22Rv1 (cell line): Measurements from ENCODE around the gene IARS2.

ENCODE experiments used
- ZFX ChIP-seq: fragments of 450-650 bp; IDR thresholded peaks from 2 replicates; pipeline ENCODE4 v1.6.1; 2017; ENCODE audit warnings: antibody characterized with exemption, borderline replicate concordance
- TF ChIP-seq, protein P1 (sequence below): fragments of 450-650 bp; IDR thresholded peaks from 2 replicates; pipeline ENCODE4 v1.5.1; 2017; ENCODE audit warnings: mild to moderate bottlenecking

- TF ChIP-seq, protein P1, sequence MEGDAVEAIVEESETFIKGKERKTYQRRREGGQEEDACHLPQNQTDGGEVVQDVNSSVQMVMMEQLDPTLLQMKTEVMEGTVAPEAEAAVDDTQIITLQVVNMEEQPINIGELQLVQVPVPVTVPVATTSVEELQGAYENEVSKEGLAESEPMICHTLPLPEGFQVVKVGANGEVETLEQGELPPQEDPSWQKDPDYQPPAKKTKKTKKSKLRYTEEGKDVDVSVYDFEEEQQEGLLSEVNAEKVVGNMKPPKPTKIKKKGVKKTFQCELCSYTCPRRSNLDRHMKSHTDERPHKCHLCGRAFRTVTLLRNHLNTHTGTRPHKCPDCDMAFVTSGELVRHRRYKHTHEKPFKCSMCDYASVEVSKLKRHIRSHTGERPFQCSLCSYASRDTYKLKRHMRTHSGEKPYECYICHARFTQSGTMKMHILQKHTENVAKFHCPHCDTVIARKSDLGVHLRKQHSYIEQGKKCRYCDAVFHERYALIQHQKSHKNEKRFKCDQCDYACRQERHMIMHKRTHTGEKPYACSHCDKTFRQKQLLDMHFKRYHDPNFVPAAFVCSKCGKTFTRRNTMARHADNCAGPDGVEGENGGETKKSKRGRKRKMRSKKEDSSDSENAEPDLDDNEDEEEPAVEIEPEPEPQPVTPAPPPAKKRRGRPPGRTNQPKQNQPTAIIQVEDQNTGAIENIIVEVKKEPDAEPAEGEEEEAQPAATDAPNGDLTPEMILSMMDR = no peak
- no peak for TF ChIP-seq ZFX
Measured at GRCh38 chr1:220067269-220068204, 26.4 kb upstream of the IARS2 start.
